Sigmoid colon (tissue), 7 donors: ENCODE measurements around the gene FREY1. TPM values are rescaled to one million over a fixed set of nuclear protein-coding genes. Genes with fewer than 3 reads are reported as not detected.
"Not testable (repeated sequence)": the region's sequence is repeated elsewhere in the genome, so short reads cannot be mapped to it uniquely, and the experiment has no call there.

Source experiments
- DNase-seq: peaks from one replicate; pipeline ENCODE4 v3.0.0-alpha.2; 2019
- H3K27ac ChIP-seq, 4 donors: fragments of 200-600 bp; sonication (generic); one replicate each; pipeline ENCODE4 v1.5.1; 2016 to 2019; ENCODE audit warnings: mild to moderate bottlenecking in 1 of 4
- H3K27me3 ChIP-seq, 3 donors: fragments of 200-600 bp; sonication (generic); one replicate each; pipeline ENCODE4 v1.5.1; 2019; ENCODE audit warnings: mild to moderate bottlenecking in 1 of 3
- H3K36me3 ChIP-seq, 4 donors: fragments of 200-600 bp; sonication (generic); one replicate each; pipeline ENCODE4 v1.5.1; 2016 to 2019
- H3K4me1 ChIP-seq, 4 donors: fragments of 200-600 bp; sonication (generic); one replicate each; pipeline ENCODE4 v1.5.1; 2017 to 2019
- H3K4me3 ChIP-seq, 4 donors: fragments of 200-600 bp; sonication (generic); one replicate each; pipeline ENCODE4 v1.5.1; 2017 to 2019; ENCODE audit warnings: mild to moderate bottlenecking in 2 of 4, moderate library complexity in 1 of 4
- H3K9me3 ChIP-seq, 4 donors: fragments of 200-600 bp in 3 of 4; sonication (generic) in 3 of 4; one replicate each; pipeline versions ENCODE4 v1.5.1 to v1.6.1; 2013 to 2019
- CTCF ChIP-seq, 4 experiments: fragments of 450-650 bp in 3 of 4; fragments of 200-600 bp in 1 of 4; IDR thresholded peaks; one replicate each; pipeline ENCODE4 v1.5.1; 2016 to 2019; ENCODE audit warnings: antibody characterized with exemption in 4 of 4, mild to moderate bottlenecking in 3 of 4, moderate library complexity in 2 of 4
- EP300 ChIP-seq, 4 donors: sonication (generic); formaldehyde crosslinking; IDR thresholded peaks; one replicate each; pipeline ENCODE4 v1.6.1; 2017; ENCODE audit warnings: antibody characterized with exemption in 4 of 4
- POLR2A ChIP-seq, 2 donors: fragments of 450-650 bp; IDR thresholded peaks; one replicate each; pipeline ENCODE4 v1.6.1; 2016; ENCODE audit warnings: antibody characterized with exemption in 2 of 2, mild to moderate bottlenecking in 2 of 2, moderate library complexity in 2 of 2
- POLR2AphosphoS5 ChIP-seq, 4 donors: sonication (generic); formaldehyde crosslinking; IDR thresholded peaks; one replicate each; pipeline ENCODE4 v1.6.1; 2017; ENCODE audit warnings: antibody characterized with exemption in 4 of 4
- WGBS, 2 donors: extraction: QIAGEN DNeasy Blood & Tissue Kit; methylation state at CpG; one replicate each; pipeline ENCODE4 v1.1.7; 2013; 5-methylcytosine and 5-hydroxymethylcytosine counted together
- intact Hi-C: fragments of 100-400 bp; cut with DNase I; formaldehyde crosslinking; loops from one replicate; pipeline ENCODE4 v1.15.1; 2023
- polyA plus RNA-seq, 3 donors: library from polyadenylated mRNA; stranded (reverse); fragments of 200-250 nt; gene quantifications; one replicate each; pipeline ENCODE4 v1.2.3, GENCODE V29; 2013
- total RNA-seq, 4 donors: library from RNA; depleted of rRNA; stranded (reverse); fragments of >200 nt; gene quantifications; one replicate each; pipeline ENCODE4 v1.1.0, GENCODE V29; 2016
- donor health status: healthy with polysubstance abuse.
- donor health status: Bipolar disorder and iron deficiency.
- donor health status: healthy.

Gene FREY1
- total and polyA plus RNA-seq, 7 donors, result 0.64 to 3.5 (median 2.2) TPM; not detected in 4

GRCh38 chr11:45900175-45900800 lies 6.8 kb downstream of the FREY1 start:
- H3K4me1 ChIP-seq, result peaks cover 0 to 26% (median 22%) of the 10 kb centered on the region in 4 donors
- WGBS, 2 donors, result 5 to 10% methylated on average over 40 to 41 of the region's 59 CpGs
- H3K9me3 ChIP-seq, H3K27me3 ChIP-seq, DNase-seq: not testable (repeated sequence)
- peaks cover 0 to 23% (median 0%) of the 10 kb centered on the region in 4 donors for H3K36me3 ChIP-seq
- peak overlapping the region; percentile 39 to 70 (median 68) for H3K27ac ChIP-seq
- H3K4me3 ChIP-seq, result peak overlapping the region; percentile 26 to 64 (median 58)
- intact Hi-C loops, result loop anchor here (2.0 to 5.0 kb wide), 3 partner anchors 17 to 58 kb away; partner anchors contain the start of gene PEX16
- peak in 2 of 4 donors; percentile 47 to 55 for TF ChIP-seq POLR2AphosphoS5 (IDR thresholded peaks at IDR 0.05)

- Histone ChIP-seq H3K4me1 (peaks cover 0 to 26% (median 22%) of the 10 kb centered on the region in 4 donors), H3K27me3 (peaks cover 0 to 6% (median 5%) of the 10 kb centered on the region in 3 donors), H3K9me3 (no peaks in the 10 kb centered on the region), H3K36me3 (peaks cover 0 to 17% (median 0%) of the 10 kb centered on the region in 4 donors), H3K27ac (peak overlapping the region; percentile 63 to 70 (median 68)), H3K4me3 (peak overlapping the region; percentile 26 to 64 (median 58))
- 0 to 1% methylated on average over 62 of the region's 62 CpGs for WGBS, 2 donors
- TF ChIP-seq POLR2AphosphoS5 (IDR thresholded peaks at IDR 0.05) (peak in 1 of 4 donors; percentile 14), CTCF (IDR thresholded peaks at IDR 0.05) (no peak)
- peak; percentile 94 for DNase-seq
- intact Hi-C loops, result loop anchor here (2.0 to 5.0 kb wide), 3 partner anchors 17 to 57 kb away; partner anchors contain the start of gene PEX16
Measured at GRCh38 chr11:45899448-45900174, 7.5 kb downstream of the FREY1 start.

- peak overlapping the region in 3 of 4 donors; percentile 56 to 64 (median 60) for H3K4me3 ChIP-seq
- H3K27ac ChIP-seq, result peak overlapping the region in 3 of 4 donors; percentile 63 to 70 (median 67)
Measured at GRCh38 chr11:45899086-45899447, 8.0 kb downstream of the FREY1 start.

GRCh38 chr11:45897556-45897955 lies 9.5 kb downstream of the FREY1 start:
- no peak overlapping the region for H3K4me3 ChIP-seq
- no peaks in the 10 kb centered on the region for H3K36me3 ChIP-seq
- no peak overlapping the region for H3K27ac ChIP-seq
- intact Hi-C loops, result no loop called here
- H3K27me3 ChIP-seq, result peaks cover 0 to 7% (median 5%) of the 10 kb centered on the region in 3 donors
- 88 to 90% methylated on average over 6 of the region's 6 CpGs for WGBS, 2 donors
- TF ChIP-seq POLR2AphosphoS5 (IDR thresholded peaks at IDR 0.05), result no peak
- no peak for TF ChIP-seq POLR2A (IDR thresholded peaks at IDR 0.05)
- no peak for TF ChIP-seq CTCF (IDR thresholded peaks at IDR 0.05)
- TF ChIP-seq EP300 (IDR thresholded peaks at IDR 0.05), result no peak
- peaks cover 0 to 26% (median 22%) of the 10 kb centered on the region in 4 donors for H3K4me1 ChIP-seq
- no peak for DNase-seq
- no peaks in the 10 kb centered on the region for H3K9me3 ChIP-seq

More at GRCh38 chr11:45899086-45899447, 8.0 kb downstream of the FREY1 start:
- 8 to 18% methylated on average over 3 of the region's 3 CpGs for WGBS, 2 donors
- H3K36me3 ChIP-seq, result peaks cover 0 to 14% (median 0%) of the 10 kb centered on the region in 4 donors
- H3K4me1 ChIP-seq, result peaks cover 0 to 26% (median 22%) of the 10 kb centered on the region in 4 donors
- DNase-seq, result no peak
- no peaks in the 10 kb centered on the region for H3K9me3 ChIP-seq
- peaks cover 0 to 7% (median 5%) of the 10 kb centered on the region in 3 donors for H3K27me3 ChIP-seq
- intact Hi-C loops, result no loop called here
- TF ChIP-seq EP300 (IDR thresholded peaks at IDR 0.05) (no peak), POLR2A (IDR thresholded peaks at IDR 0.05) (no peak), CTCF (IDR thresholded peaks at IDR 0.05) (no peak), POLR2AphosphoS5 (IDR thresholded peaks at IDR 0.05) (no peak)

- no peaks in the 10 kb centered on the region for H3K9me3 ChIP-seq
- H3K36me3 ChIP-seq, result no peaks in the 10 kb centered on the region
- no peak for TF ChIP-seq POLR2AphosphoS5 (IDR thresholded peaks at IDR 0.05)
- TF ChIP-seq CTCF (IDR thresholded peaks at IDR 0.05), result no peak
- no peak for TF ChIP-seq EP300 (IDR thresholded peaks at IDR 0.05)
- no peak for TF ChIP-seq POLR2A (IDR thresholded peaks at IDR 0.05)
- 19 to 38% methylated on average over 19 of the region's 19 CpGs for WGBS, 2 donors
- no peak overlapping the region for H3K27ac ChIP-seq
- H3K4me3 ChIP-seq, result no peak overlapping the region
- DNase-seq, result no peak
- peaks cover 0 to 7% (median 5%) of the 10 kb centered on the region in 3 donors for H3K27me3 ChIP-seq
- peaks cover 0 to 25% (median 22%) of the 10 kb centered on the region in 4 donors for H3K4me1 ChIP-seq
- intact Hi-C loops, result no loop called here
Measured at GRCh38 chr11:45896422-45896984, 10.6 kb downstream of the FREY1 start.
